Measurements from ENCODE around the gene LEF1. TPM values are rescaled to one million over a fixed set of nuclear protein-coding genes. Genes with fewer than 3 reads are reported as not detected.
A peak's percentile ranks its signal among the peaks of the same experiment; 100 is the strongest.

The LEF1 gene
- total and polyA plus RNA-seq, 2 of the 8 experiments (the other 6 are each of a cell fraction or from before 2014, with no cell fraction given), result 2.6 to 5.2 TPM

GRCh38 chr4:108043526-108043925 lies 125.2 kb downstream of the LEF1 start:
- Histone ChIP-seq H3K27me3 (replicated peaks in 1 of 4; ENCODE audit: control insufficient read depth in 3 of 4, extremely low read depth in 1 of 4, insufficient read depth in 3 of 4, low read length in 3 of 4) (no peaks in the 10 kb centered on the region), H3K14ac (ENCODE audit: insufficient read length) (no peak overlapping the region), H2BK12ac (ENCODE audit: low read depth, low read length) (no peak overlapping the region), H3K27ac (ENCODE audit: low read depth, low read length) (no peak overlapping the region), H3K4ac (replicated peaks; ENCODE audit: insufficient read length, low read depth, low read length) (no peak overlapping the region), H3K36me3 (ENCODE audit: control insufficient read depth in 2 of 4, insufficient read depth in 4 of 4, low read length in 3 of 4) (no peaks in the 10 kb centered on the region), H3K79me2 (ENCODE audit: control insufficient read depth in 1 of 2, insufficient read depth in 2 of 2, low read length in 2 of 2) (no peaks in the 10 kb centered on the region), H4K20me1 (replicated peaks in 1 of 2; ENCODE audit: control insufficient read depth in 1 of 2, insufficient read depth in 2 of 2, low read length in 2 of 2) (no peaks in the 10 kb centered on the region), H3K79me1 (ENCODE audit: low read depth, low read length) (no peaks in the 10 kb centered on the region), H3K4me3 (ENCODE audit: extremely low read depth in 1 of 4, insufficient read depth in 2 of 4, low read depth in 3 of 4, low read length in 4 of 4) (no peak overlapping the region), H3K23ac (ENCODE audit: insufficient read length) (no peak overlapping the region), H2BK120ac (replicated peaks; ENCODE audit: low read depth, low read length) (no peak overlapping the region), H3K56ac (replicated peaks; ENCODE audit: insufficient read length, low read depth, low read length) (no peak overlapping the region), H3K9me3 (ENCODE audit: insufficient read depth in 2 of 2, low read depth in 1 of 2, low read length in 1 of 2) (no peaks in the 10 kb centered on the region), H4K5ac (ENCODE audit: insufficient read length, low read depth, low read length) (no peak overlapping the region), H3K4me2 (ENCODE audit: insufficient read depth in 1 of 2, low read depth in 2 of 2, low read length in 2 of 2) (no peak overlapping the region), H2AK5ac (ENCODE audit: low read depth, low read length) (no peak overlapping the region; the same call in 1 of the 2 replicates), H3K9ac (replicated peaks in 1 of 4; ENCODE audit: extremely low read depth in 1 of 4, low read depth in 3 of 4, low read length in 3 of 4) (no peak overlapping the region), H2BK15ac (ENCODE audit: low read length) (no peak overlapping the region), H4K91ac (replicated peaks; ENCODE audit: insufficient read length, low read length) (no peak overlapping the region), H3K4me1 (replicated peaks in 1 of 4; ENCODE audit: control insufficient read depth in 3 of 4, insufficient read depth in 4 of 4, low read length in 3 of 4) (no peaks in the 10 kb centered on the region), H3K18ac (ENCODE audit: extremely low read depth, low read length) (no peak overlapping the region), H2BK5ac (ENCODE audit: low read depth, low read length) (no peak overlapping the region), H3K23me2 (ENCODE audit: low read depth, low read length) (no peaks in the 10 kb centered on the region), H2AFZ (ENCODE audit: low read length) (no peak overlapping the region), H2BK20ac (ENCODE audit: low read length) (no peak overlapping the region), H4K8ac (ENCODE audit: extremely low read depth, insufficient read depth, low read length) (no peak overlapping the region)
- DNase-seq (ENCODE audit: low read depth in 1 of 2, low spot score in 2 of 2) (no peak), FAIRE-seq (peak; percentile 63)
- POLR2A ChIA-PET (ENCODE audit: partially characterized antibody), result interaction anchor here (1.0 kb wide), 1 partner anchor 12 kb away, joined by 3 read pairs; no protein-coding TSS in a partner anchor
- CTCF ChIA-PET (ENCODE audit: partially characterized antibody), result interaction anchor here (0.5 to 1.8 kb wide), 15 partner anchors 9 to 642 kb away, joined by 3 to 8 read pairs (median 3); no protein-coding TSS in a partner anchor
- WGBS, 2 experiments (ENCODE audit: extremely low coverage in 1 of 2, insufficient coverage in 1 of 2, insufficient read length in 1 of 2, insufficient replicate concordance in 2 of 2, low coverage in 1 of 2, low lambda C conversion rate in 2 of 2, missing lambda C conversion rate in 1 of 2), result 82% methylated on average over 5 of the region's 5 CpGs; no CpG with 5 or more reads in 1 of the 2 experiments
- TF ChIP-seq BCL11A (IDR thresholded peaks at IDR 0.05; ENCODE audit: low read depth in 2 of 2, low read length in 2 of 2) (no peak), RAD21 (IDR thresholded peaks at IDR 0.05 in 1 of 2, conservative IDR thresholded peaks at IDR 0.05 in 1 of 2; ENCODE audit: low read depth in 2 of 2, low read length in 2 of 2) (no peak; a peak in 1 of 4 replicates), GTF2F1 (IDR thresholded peaks at IDR 0.05; ENCODE audit: borderline replicate concordance, low read depth, low read length) (no peak), SP2 (IDR thresholded peaks at IDR 0.05; ENCODE audit: low read length) (no peak), SIN3A (conservative IDR thresholded peaks at IDR 0.05 in 1 of 2, IDR thresholded peaks at IDR 0.05 in 1 of 2; ENCODE audit: low read depth in 1 of 2, low read length in 2 of 2) (no peak), EGR1 (IDR thresholded peaks at IDR 0.05; ENCODE audit: borderline replicate concordance, low read depth, low read length) (no peak), KDM4A (IDR thresholded peaks at IDR 0.05; ENCODE audit: low read depth, low read length, severe bottlenecking) (no peak), CTBP2 (IDR thresholded peaks at IDR 0.05; ENCODE audit: borderline replicate concordance, insufficient read depth, insufficient read length, low read length) (no peak), SRF (IDR thresholded peaks at IDR 0.05; ENCODE audit: low read depth, low read length) (no peak), NANOG (IDR thresholded peaks at IDR 0.05; ENCODE audit: insufficient read depth, low read depth, low read length, poor library complexity, severe bottlenecking) (no peak), PHF8 (conservative IDR thresholded peaks at IDR 0.05; ENCODE audit: low read depth, low read length) (no peak)
- TF ChIP-seq, protein P1, sequence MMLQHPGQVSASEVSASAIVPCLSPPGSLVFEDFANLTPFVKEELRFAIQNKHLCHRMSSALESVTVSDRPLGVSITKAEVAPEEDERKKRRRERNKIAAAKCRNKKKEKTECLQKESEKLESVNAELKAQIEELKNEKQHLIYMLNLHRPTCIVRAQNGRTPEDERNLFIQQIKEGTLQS (IDR thresholded peaks at IDR 0.05; ENCODE audit: insufficient read depth, low read depth, low read length), result no peak

Measured in H1 (cell line).